HG03060 (cell line): ENCODE data around the gene MCTS1.
"Not testable (repeated sequence)": the region's sequence is repeated elsewhere in the genome, so short reads cannot be mapped to it uniquely, and the experiment has no call there.

Experiments used
- ATAC-seq: cut with Tn5 transposase; IDR thresholded peaks from one replicate; pipeline ENCODE4 v1.9.1; 2021; ENCODE audit warnings: low read depth, moderate number of reproducible peaks; ENCODE audit not compliant: unreplicated experiment

The MCTS1 gene

GRCh38 chrX:120603707-120604360, at the start of gene MCTS1:
Gene MCTS1, plus strand, starts transcription at chrX:120604101. Its CDS starts 136 bp downstream, at chrX:120604237.
- ATAC-seq, result peak; percentile 68

GRCh38 chrX:120556251-120556650, 47.6 kb upstream of the MCTS1 start:
- no peak for ATAC-seq

GRCh38 chrX:120559804-120560203, 44.1 kb upstream of the MCTS1 start:
- no peak for ATAC-seq

- peak; percentile 20 for ATAC-seq
These were observed 43.5 kb upstream of the MCTS1 start for GRCh38 chrX:120560405-120560841.

GRCh38 chrX:120560842-120561633, 42.9 kb upstream of the MCTS1 start, which contains the start of gene CUL4B:
Gene CUL4B, minus strand, starts transcription at chrX:120560962. Its CDS starts 324 bp downstream, at chrX:120560638.
- peak; percentile 55 for ATAC-seq

GRCh38 chrX:120561634-120562568, 42.0 kb upstream of the MCTS1 start:
- ATAC-seq, result no peak

- no peak for ATAC-seq
These were observed 41.4 kb upstream of the MCTS1 start for GRCh38 chrX:120562569-120562926.

GRCh38 chrX:120564925-120565324, 39.0 kb upstream of the MCTS1 start:
- no peak for ATAC-seq

- no peak for ATAC-seq
These were observed 37.1 kb upstream of the MCTS1 start for GRCh38 chrX:120566817-120567216.

GRCh38 chrX:120568035-120568434, 35.9 kb upstream of the MCTS1 start:
- no peak for ATAC-seq

GRCh38 chrX:120568609-120569008, 35.3 kb upstream of the MCTS1 start:
- ATAC-seq, result no peak

GRCh38 chrX:120570011-120570600, 33.8 kb upstream of the MCTS1 start:
- ATAC-seq, result no peak

- ATAC-seq, result not testable (repeated sequence)
These were observed 30.1 kb upstream of the MCTS1 start for GRCh38 chrX:120573806-120574205.

- ATAC-seq, result no peak
These were observed 28.4 kb upstream of the MCTS1 start for GRCh38 chrX:120575379-120576114.

- ATAC-seq, result no peak
These were observed 18.2 kb upstream of the MCTS1 start for GRCh38 chrX:120585702-120586101.

- no peak for ATAC-seq
These were observed 471 bp downstream of the MCTS1 start for GRCh38 chrX:120604361-120604782.

- ATAC-seq, result no peak
These were observed 8.2 kb downstream of the MCTS1 start for GRCh38 chrX:120612086-120612485.

- no peak for ATAC-seq
These were observed 10.9 kb downstream of the MCTS1 start for GRCh38 chrX:120614816-120615215.

- ATAC-seq, result no peak
These were observed 14.2 kb downstream of the MCTS1 start for GRCh38 chrX:120617996-120618630.
